Activated T-helper 2 cell treated with anti-CD3 and anti-CD28 coated beads, Interferon-gamma antibody, Interleukin-2, Interleukin-4, amounts not matched to agents 10 μg/mL and 5 μg/mL and 100 μg/mL, durations not matched to agents 14 hours and 24 hours and 36 hours (primary cell): Measurements from ENCODE around the gene MIXL1. TPM values are rescaled to one million over a fixed set of nuclear protein-coding genes. Genes with fewer than 3 reads are reported as not detected.
"Not testable (repeated sequence)": the region's sequence is repeated elsewhere in the genome, so short reads cannot be mapped to it uniquely, and the experiment has no call there.

ENCODE experiments used
- DNase-seq: peaks from one replicate; pipeline ENCODE4 v3.0.0; 2021; ENCODE audit warnings: low spot score
- H3K27ac Mint-ChIP-seq: one replicate; pipeline ENCODE4 v1.8.0; 2021; ENCODE audit warnings: mixed read lengths
- H3K27me3 Mint-ChIP-seq: one replicate; pipeline ENCODE4 v1.8.0; 2021; ENCODE audit warnings: low read depth, mixed read lengths
- H3K36me3 Mint-ChIP-seq: one replicate; pipeline ENCODE4 v1.8.0; 2021; ENCODE audit warnings: low read depth, mixed read lengths
- H3K4me1 Mint-ChIP-seq: one replicate; pipeline ENCODE4 v1.8.0; 2021; ENCODE audit warnings: low read depth, mixed read lengths
- H3K4me3 Mint-ChIP-seq: one replicate; pipeline ENCODE4 v1.8.0; 2021; ENCODE audit warnings: low read depth, mild to moderate bottlenecking, moderate library complexity, mixed read lengths
- H3K9me3 Mint-ChIP-seq: one replicate; pipeline ENCODE4 v1.8.0; 2021; ENCODE audit warnings: mixed read lengths
- intact Hi-C: fragments of 100-400 bp; cut with micrococcal nuclease; formaldehyde crosslinking; loops from one replicate; pipeline ENCODE4 v1.15.1; 2023
- total RNA-seq: library from RNA; stranded (reverse); gene quantifications from 2 replicates; pipeline ENCODE4 v1.2.3, GENCODE V29; 2022

The MIXL1 gene
- total RNA-seq, 1 donor from 2014 or later, result not detected

- intact Hi-C loops, result no loop called here
- peaks cover 8% of the 10 kb centered on the region for H3K36me3 Mint-ChIP-seq
- no peaks in the 10 kb centered on the region for H3K9me3 Mint-ChIP-seq
- no peak for DNase-seq
- H3K4me1 Mint-ChIP-seq, result peaks cover 2% of the 10 kb centered on the region
- no peak overlapping the region for H3K4me3 Mint-ChIP-seq
- H3K27me3 Mint-ChIP-seq, result no peaks in the 10 kb centered on the region
- no peak overlapping the region for H3K27ac Mint-ChIP-seq
Measured at GRCh38 chr1:226268421-226269124, 45.1 kb downstream of the MIXL1 start.

- H3K4me1 Mint-ChIP-seq, H3K4me3 Mint-ChIP-seq, DNase-seq, H3K27ac Mint-ChIP-seq, H3K9me3 Mint-ChIP-seq, H3K27me3 Mint-ChIP-seq, intact Hi-C loops: not testable (repeated sequence)
- peaks cover 16% of the 10 kb centered on the region for H3K36me3 Mint-ChIP-seq
Measured at GRCh38 chr1:226272233-226272902, 48.9 kb downstream of the MIXL1 start.

GRCh38 chr1:226274138-226274537 is 50.7 kb downstream of the MIXL1 start:
- DNase-seq, result no peak
- Mint-ChIP-seq H3K27ac (no peak overlapping the region), H3K4me3 (no peak overlapping the region), H3K4me1 (peaks cover 2% of the 10 kb centered on the region), H3K27me3 (no peaks in the 10 kb centered on the region), H3K9me3 (no peaks in the 10 kb centered on the region), H3K36me3 (peaks cover 16% of the 10 kb centered on the region)
- intact Hi-C loops, result no loop called here

GRCh38 chr1:226276077-226276682 is 52.7 kb downstream of the MIXL1 start:
- DNase-seq, result no peak
- peaks cover 20% of the 10 kb centered on the region for H3K36me3 Mint-ChIP-seq
- intact Hi-C loops, result no loop called here
- no peak overlapping the region for H3K4me3 Mint-ChIP-seq
- no peaks in the 10 kb centered on the region for H3K27me3 Mint-ChIP-seq
- no peak overlapping the region for H3K27ac Mint-ChIP-seq
- H3K9me3 Mint-ChIP-seq, result no peaks in the 10 kb centered on the region
- H3K4me1 Mint-ChIP-seq, result no peaks in the 10 kb centered on the region

Other genes with a start within 250 kb of the MIXL1 start
- 22.0 and 22.3 TPM in 2 replicates for gene SDE2, start 224.3 kb upstream of the MIXL1 start, total RNA-seq
- gene H3-3A, start 160.9 kb upstream of the MIXL1 start, total RNA-seq, result 437 and 443 TPM in 2 replicates
- gene ACBD3, start 36.9 kb upstream of the MIXL1 start, total RNA-seq, result 24.3 and 25.4 TPM in 2 replicates
- gene LIN9, start 85.5 kb downstream of the MIXL1 start, total RNA-seq, result 9.7 and 12.7 TPM in 2 replicates
- gene PARP1, start 184.4 kb downstream of the MIXL1 start, total RNA-seq, result 194 and 197 TPM in 2 replicates